HepG2 (cell line): ENCODE measurements around the gene DHX32. TPM values are rescaled to one million over a fixed set of nuclear protein-coding genes. Genes with fewer than 3 reads are reported as not detected.
A peak's percentile ranks its signal among the peaks of the same experiment; 100 is the strongest.

Experiments
- CREBL2 ChIP-seq: sonication (generic); formaldehyde crosslinking; IDR thresholded peaks from 2 replicates; pipeline ENCODE4 v1.8.1; 2023; ENCODE audit warnings: missing genetic modification reagents, mild to moderate bottlenecking, borderline replicate concordance
- CSRNP2 ChIP-seq: sonication (generic); formaldehyde crosslinking; conservative IDR thresholded peaks from 2 replicates; pipeline ENCODE4 v1.8.0; 2022; ENCODE audit warnings: low read depth, missing genetic modification reagents
- ETS1 ChIP-seq: sonication (generic); formaldehyde crosslinking; IDR thresholded peaks from 2 replicates; pipeline ENCODE4 v1.4.0; 2020; ENCODE audit warnings: missing genetic modification reagents
- GABPA ChIP-seq, 2 experiments: IDR thresholded peaks; 2 replicates each; pipeline ENCODE4 v1.6.1; 2011 to 2016; ENCODE audit warnings: low read depth in 2 of 2, low read length in 1 of 2, missing biosample characterization in 1 of 2, missing genetic modification characterization in 1 of 2
- HOXA9 ChIP-seq: sonication (generic); formaldehyde crosslinking; IDR thresholded peaks from 2 replicates; pipeline ENCODE4 v1.8.1; 2022; ENCODE audit warnings: missing genetic modification reagents, mild to moderate bottlenecking, moderate library complexity, borderline replicate concordance
- KDM2A ChIP-seq: sonication (generic); formaldehyde crosslinking; IDR thresholded peaks from 2 replicates; pipeline ENCODE4 v1.4.0; 2020; ENCODE audit warnings: low read depth, missing genetic modification reagents, borderline replicate concordance
- MED1 ChIP-seq: sonication (generic); formaldehyde crosslinking; IDR thresholded peaks from 2 replicates; pipeline ENCODE4 v1.4.0; 2020; ENCODE audit warnings: missing genetic modification reagents
- MIER3 ChIP-seq: IDR thresholded peaks from 2 replicates; pipeline ENCODE4 v1.6.1; 2016; ENCODE audit warnings: missing compliant biosample characterization, borderline replicate concordance
- MTF2 ChIP-seq: sonication (generic); formaldehyde crosslinking; IDR thresholded peaks from 2 replicates; pipeline ENCODE4 v1.5.0; 2020; ENCODE audit warnings: missing genetic modification reagents, borderline replicate concordance
- NFIC ChIP-seq: IDR thresholded peaks from 2 replicates; pipeline ENCODE4 v1.6.1; 2012; ENCODE audit warnings: mild to moderate bottlenecking, low read length, inconsistent platforms
- RBM39 ChIP-seq: fragments of 200-400 bp; formaldehyde crosslinking; IDR thresholded peaks from one replicate; pipeline ENCODE4 v1.6.1; 2018; ENCODE audit warnings: antibody characterized with exemption, mild to moderate bottlenecking, low read depth, low read length; ENCODE audit not compliant: poor library complexity, severe bottlenecking
- SAP130 ChIP-seq: IDR thresholded peaks from 2 replicates; pipeline ENCODE4 v1.6.1; 2016; ENCODE audit warnings: low read depth
- THAP9 ChIP-seq: sonication (generic); formaldehyde crosslinking; IDR thresholded peaks from 2 replicates; pipeline ENCODE4; 2020; ENCODE audit warnings: missing genetic modification reagents, mild to moderate bottlenecking, borderline replicate concordance
- ZNF343 ChIP-seq: sonication (generic); formaldehyde crosslinking; IDR thresholded peaks from 2 replicates; pipeline ENCODE4 v1.4.0; 2020; ENCODE audit warnings: mild to moderate bottlenecking, missing genetic modification reagents
- ZNF430 ChIP-seq: sonication (generic); formaldehyde crosslinking; IDR thresholded peaks from 2 replicates; pipeline ENCODE4 v1.9.0; 2021; ENCODE audit warnings: mild to moderate bottlenecking, missing genetic modification reagents
- polyA plus RNA-seq, 8 experiments: library from polyadenylated mRNA; depleted of rRNA in 3 of 8; stranded (reverse) in 7 of 8; unstranded in 1 of 8; fragments of >200 nt; fragmentation: Illumina TruSeq in 4 of 8; extraction: Trizol in 4 of 8; gene quantifications; 2 replicates each; pipeline versions ENCODE4 v1.2.1 to v1.2.3, GENCODE V29; 2011 to 2016; ENCODE audit warnings: low read depth in 4 of 8, missing spikeins in 1 of 8, mixed read lengths in 1 of 8; ENCODE audit not compliant: insufficient read depth in 1 of 8
- total RNA-seq, 5 experiments: library from RNA; depleted of rRNA; stranded (reverse); fragments of >200 nt; fragmentation: Illumina TruSeq; extraction: Trizol; gene quantifications; 2 replicates each; pipeline ENCODE4 v1.2.3, GENCODE V29; 2016; ENCODE audit warnings: low read depth in 1 of 5

Gene DHX32
- total and polyA plus RNA-seq, 2 of the 13 experiments (the other 11 are each of a cell fraction or from before 2014, with no cell fraction given), result 15.5 to 16.5 TPM

GRCh38 chr10:125911990-125912389, 30.9 kb upstream of the DHX32 start (continued):
- TF ChIP-seq ZNF343 (CRISPR knock-in tag) (no peak), ZNF430 (CRISPR knock-in tag) (no peak), MED1 (CRISPR knock-in tag) (peak; percentile 29; the same call in 1 of the 2 replicates), THAP9 (no peak), ETS1 (CRISPR knock-in tag) (no peak), CREBL2 (CRISPR knock-in tag) (no peak), RBM39 (no peak), SAP130 (CRISPR knock-in tag) (no peak), KDM2A (CRISPR knock-in tag) (0 out of 2 replicates have a peak, but pooled peaks have one; percentile 45), CSRNP2 (no peak), NFIC (0 out of 2 replicates have a peak, but pooled peaks have one; percentile 38), MTF2 (no peak), HOXA9 (CRISPR knock-in tag) (no peak), GABPA (IDR thresholded peaks at IDR 0.05; ENCODE audit: low read depth, low read length) (no peak), GABPA (CRISPR knock-in tag; IDR thresholded peaks at IDR 0.05; ENCODE audit: low read depth) (no peak), MIER3 (0 out of 2 replicates have a peak, but pooled peaks have one; percentile 41)
